GM19328 (cell line): Measurements from ENCODE around the gene ASTN2.

Source experiments
- ATAC-seq: cut with Tn5 transposase; IDR thresholded peaks from one replicate; pipeline ENCODE4 v1.9.1; 2021; ENCODE audit warnings: mild to moderate bottlenecking, moderate library complexity; ENCODE audit not compliant: unreplicated experiment

Gene ASTN2

DNA sequence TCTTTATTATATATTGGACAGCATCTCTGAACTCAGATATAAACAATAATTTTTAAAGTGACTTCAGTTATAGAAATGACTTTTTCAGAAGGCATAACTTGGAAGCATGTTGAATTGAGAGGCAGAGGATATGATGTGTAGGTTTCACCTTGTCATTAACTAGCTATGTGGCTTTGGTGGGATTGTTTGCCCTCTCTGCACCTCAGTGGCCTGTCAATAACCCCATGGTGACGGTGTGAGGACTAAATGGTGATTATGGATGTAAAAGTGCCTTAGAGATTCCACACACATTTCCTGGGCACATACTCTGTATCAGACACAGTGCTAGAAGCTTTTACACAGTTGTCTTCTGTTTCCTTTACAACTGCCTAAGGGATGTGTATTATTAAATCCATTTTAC lies 962.6 kb downstream of the ASTN2 start:
- ATAC-seq, result no peak

DNA sequence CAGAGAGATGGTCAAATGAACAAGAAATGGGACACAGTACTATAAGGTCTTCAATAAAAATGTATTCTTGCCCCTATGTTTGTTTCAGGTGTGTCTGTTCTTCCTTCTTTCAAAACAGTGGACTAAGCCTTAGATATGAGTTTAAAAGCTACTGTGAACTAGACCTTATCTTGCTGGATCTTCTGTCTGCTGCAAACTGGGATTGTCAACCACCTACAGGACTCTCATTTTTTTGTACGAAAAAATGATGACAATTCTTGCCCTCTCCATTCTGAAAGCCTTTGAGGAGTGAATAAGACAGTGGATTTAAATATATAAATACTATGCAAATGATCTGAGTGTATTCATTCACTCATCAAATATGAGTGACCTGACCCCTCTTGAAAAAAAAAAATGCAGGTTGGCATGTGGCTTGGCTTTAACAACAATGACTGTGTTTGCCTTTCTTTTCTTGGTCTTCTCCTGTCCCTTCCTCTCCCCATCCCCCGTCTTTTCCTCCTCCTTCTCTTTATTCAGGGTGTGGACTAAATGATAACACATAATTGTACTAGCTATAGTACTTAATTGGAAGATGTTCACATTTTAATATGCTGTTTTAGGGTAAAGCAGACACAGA lies 963.2 kb downstream of the ASTN2 start:
- no peak for ATAC-seq

DNA sequence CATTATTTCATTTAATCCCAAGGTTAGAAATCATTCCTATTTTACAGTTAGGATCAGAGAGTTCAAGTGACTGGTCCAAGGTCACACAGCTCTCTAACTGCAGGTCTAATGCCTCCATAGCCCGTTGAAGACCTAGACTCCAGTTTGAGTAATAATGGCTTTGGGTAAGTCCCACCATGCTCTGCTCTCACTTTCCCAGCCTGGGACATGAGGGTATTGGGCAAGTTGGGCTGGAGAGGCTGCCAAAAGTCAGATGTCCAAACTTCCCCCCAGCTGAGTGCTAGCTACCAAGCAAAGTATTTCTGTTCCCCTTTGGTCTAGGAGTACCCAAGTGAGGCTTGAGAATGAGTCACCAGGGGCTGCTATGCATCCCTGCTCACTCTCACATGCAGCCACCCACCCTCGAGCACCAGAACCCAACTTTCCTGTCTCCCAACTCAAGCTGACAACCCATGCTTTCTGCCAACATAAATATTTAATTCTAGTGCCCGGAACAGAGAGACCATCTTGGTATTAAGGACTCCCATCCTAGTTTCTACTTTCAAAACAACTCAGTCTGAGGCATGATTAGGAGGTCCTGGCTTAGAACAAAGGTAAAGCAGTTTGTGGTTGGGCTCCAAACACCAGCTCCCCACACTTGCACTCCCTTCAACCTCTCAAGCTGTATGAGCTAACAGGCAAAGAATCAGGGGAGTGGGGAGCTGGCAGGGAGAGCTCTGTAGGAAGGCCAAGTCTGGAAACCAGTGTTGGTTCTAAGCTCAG lies 964.3 kb downstream of the ASTN2 start:
- no peak for ATAC-seq

DNA sequence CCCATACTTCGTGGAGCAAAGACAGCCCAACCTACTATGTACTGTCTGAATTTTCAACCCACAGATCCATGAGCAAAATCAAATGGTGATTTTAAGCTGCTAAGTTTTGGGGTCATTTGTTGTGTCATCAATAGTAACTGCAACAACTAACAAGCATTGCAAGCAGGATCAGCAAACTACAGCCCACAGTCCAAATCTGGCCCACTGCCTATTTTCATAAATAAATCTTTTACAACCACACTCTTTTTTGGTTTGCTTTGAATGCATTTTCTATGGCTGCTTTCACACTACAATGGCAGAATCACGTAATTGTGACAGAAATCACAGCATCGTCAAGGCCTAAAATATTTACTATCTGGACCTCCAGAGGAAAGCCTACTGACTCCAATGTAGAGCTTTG lies 964.9 kb downstream of the ASTN2 start:
- ATAC-seq, result no peak

DNA sequence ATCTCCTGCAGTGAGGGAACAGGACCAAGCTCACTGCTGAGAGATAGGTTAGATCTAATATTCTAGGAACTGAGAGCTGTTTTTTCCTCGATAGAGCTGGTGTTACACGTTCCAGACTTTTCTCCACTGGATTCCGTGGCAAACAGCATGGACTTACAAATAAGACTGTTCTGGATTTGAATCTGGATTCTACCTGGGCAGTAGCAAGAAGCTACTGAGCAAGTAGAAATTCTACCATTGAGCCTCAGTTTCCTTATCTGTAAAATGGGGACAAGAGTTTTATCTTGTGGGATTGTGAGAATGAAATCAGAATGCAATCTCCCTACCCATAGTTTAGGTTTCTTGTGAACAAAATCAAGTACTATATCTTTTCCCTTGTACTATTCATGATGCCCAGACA lies 966.4 kb downstream of the ASTN2 start:
- ATAC-seq, result no peak

DNA sequence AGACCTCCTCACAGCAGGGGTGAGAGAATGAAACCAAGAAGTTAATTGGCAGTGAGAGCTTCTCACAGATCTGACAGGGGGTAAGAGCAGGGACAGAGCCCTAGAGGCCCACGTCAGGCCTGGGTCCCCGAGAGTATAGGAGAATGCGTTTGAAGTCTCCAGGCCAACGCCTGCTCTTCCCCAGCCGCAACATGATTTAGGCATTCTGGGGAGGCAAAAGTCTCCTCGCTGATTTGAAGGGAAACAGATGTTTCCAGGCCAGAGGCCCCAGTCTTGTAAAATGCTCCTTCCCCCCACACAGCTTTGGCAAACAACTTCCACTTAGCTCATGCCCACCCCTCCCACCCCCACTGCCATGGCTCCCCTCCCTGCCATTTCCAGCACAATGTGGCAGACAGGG lies 966.9 kb downstream of the ASTN2 start:
- no peak for ATAC-seq

DNA sequence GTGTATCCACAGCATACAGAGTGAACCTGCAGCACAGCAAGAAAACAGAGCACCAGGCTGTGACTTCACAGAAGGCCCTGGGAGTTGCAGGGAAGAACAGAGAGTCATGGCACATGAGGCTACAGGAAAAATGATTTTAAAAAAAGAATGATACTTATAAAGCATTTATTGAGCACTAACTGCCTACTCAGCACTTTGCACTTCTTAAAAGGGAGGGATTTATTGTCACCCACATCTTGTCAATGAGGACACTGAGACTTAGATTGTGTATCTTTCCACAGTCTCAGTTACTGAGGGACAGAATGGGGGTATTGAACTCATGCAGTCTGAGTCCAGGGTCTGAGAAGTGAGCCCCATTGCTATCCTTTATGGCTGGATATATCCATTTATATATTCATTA lies 972.3 kb downstream of the ASTN2 start:
- ATAC-seq, result no peak

DNA sequence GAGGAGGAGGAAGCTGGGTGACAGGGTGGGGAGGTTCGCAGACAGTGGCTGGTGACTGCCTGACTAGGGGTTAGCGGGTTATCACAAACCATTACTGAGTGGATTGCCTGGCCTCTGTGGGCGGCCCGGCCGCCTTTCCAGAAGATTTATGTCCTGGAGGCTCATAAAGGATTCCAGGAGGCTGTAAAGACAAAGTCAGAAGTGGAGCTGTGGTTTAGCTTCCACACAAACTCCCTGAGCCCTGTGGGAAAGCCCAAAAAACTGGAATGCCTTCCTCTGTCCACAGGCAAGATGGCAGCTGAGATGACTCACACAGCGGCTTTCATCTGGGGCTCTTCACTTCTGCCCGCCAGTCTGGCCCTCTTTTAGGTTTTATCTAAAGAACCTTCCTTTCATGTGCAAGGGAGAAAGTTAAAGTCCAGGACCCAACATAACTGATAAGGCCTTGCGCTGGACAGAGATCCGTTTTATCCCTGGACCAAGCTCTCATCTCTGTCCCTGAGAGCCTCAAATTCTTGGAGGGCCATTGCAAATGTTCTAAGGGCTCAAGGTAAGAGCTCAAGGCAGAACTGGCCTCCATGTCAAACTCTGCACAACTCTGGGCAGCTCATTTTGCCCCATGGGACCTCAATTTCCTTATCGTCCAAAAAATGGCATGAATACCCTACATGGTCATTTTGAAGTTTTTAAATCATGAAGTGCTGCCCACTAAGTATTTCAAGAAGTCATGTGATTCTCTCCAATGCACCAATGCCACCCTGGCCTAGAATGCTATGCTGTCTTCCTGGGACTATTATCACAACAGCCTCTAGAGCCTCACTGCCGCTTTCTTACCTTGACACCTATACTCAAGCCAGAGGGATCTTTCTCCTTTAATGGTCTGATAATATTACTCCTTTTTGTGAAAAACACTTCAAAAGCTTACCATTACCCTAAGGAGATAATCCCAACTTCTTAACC lies 977.2 kb downstream of the ASTN2 start:
- ATAC-seq, result no peak

DNA sequence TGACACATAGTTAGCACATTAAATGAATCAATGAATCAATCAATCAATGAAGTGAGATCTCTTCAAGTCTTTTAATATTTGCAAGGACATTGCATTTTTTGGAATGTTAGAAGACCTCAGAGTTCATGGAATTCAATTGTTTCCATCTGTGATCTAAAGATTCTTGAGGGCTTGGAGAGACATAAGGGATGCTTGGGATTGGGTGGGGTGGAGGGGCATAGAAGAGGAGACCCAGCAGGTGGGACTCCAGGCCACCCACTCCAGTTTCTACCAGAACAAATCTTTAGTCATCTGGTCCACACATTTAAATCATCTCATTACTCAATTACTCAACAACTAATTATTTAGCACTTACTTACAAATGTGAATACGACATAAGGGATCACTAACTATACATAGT lies 978.7 kb downstream of the ASTN2 start:
- ATAC-seq, result no peak

DNA sequence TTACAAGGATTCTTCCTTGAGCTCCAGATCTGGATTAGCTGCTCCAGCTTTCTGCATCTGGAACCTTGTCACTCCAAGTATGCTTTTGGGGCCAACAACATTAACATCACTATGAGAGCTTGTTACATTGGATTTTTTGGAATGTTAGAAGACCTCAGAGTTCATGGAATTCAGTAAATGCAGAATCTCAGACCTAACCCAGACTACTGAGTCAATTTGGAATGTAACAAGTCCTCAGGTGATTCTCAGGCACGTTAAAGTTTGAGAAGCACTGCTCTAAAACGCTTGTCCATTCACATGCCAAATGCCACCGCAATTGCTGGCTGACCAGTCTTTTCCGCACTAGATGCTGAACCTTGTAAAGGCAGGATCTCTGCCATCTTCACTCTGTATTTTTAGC lies 979.2 kb downstream of the ASTN2 start:
- no peak for ATAC-seq

DNA sequence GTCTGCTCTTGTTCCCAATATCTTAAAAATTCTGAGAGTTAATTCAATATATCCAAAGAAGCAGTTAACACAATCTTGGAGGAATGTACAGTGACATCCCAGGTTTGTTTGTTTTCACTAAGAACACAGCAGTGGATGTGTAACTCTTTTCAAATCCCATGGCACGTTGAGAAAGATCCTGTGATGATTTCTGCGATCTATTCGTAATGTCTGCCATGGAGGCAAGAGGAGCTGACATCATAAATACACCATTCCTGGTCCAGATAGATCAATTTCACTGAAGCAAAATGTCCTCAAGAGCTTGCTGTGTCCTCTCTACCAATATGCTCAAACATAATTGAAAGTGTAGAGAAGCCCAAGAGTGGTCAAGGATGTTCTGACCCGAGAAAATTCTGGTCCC lies 980.5 kb downstream of the ASTN2 start:
- no peak for ATAC-seq

DNA sequence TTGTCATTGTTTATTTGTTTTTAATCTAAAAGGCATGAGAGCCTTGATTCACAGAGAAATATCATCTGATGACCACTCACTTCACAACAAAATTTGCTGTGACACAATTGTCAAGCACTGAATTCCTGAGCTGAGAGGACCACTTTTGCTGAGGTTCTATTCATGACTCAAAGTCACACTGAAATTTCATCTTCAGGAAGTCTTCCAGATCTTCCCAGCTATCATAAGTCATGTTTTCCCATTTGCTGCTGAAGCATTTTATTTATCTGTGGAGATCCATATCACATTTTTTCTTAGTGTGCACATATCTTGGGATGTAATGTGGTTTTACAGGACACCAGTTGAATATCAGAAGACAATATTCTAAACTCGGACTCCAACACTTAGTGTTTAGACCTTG lies 982.8 kb downstream of the ASTN2 start:
- no peak for ATAC-seq

DNA sequence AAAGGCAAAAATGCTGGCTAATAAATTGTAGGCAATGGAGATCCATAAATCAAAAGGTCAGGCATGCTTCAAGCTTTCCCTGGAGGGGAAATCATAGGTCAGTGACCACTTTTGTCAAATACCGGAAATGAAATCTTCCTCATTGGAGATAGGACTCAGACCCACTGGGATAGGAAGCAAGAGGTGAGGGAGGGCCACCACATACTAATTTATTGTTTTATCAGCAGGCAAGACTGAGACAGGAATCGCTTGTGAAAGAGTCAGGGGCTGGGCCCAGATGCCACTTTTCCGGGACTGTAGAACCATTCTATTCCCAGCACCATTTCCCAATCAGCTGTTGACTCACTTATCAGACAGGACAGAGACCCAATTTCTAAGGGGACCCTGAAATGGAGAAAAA lies 984.0 kb downstream of the ASTN2 start:
- ATAC-seq, result no peak

DNA sequence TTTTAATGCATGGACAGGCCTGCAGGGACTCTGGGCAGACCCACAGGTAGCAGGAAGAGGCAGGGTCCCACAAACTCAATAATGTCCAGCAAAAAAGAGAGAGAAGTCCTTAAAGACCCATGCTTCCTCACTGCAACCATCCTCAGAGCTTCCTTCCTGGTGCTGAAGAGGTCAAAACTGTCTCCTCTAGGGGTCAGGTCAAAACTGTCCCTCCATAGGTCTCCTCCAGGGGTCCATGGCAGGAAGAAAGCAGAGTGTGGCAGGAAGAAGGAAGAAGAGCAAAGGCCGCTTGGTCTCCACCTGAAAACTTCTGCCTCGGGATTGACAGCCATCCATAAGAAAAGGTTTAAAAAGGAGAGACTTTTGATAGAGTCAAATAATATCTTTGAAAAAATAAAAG lies 989.6 kb downstream of the ASTN2 start:
- ATAC-seq, result no peak

DNA sequence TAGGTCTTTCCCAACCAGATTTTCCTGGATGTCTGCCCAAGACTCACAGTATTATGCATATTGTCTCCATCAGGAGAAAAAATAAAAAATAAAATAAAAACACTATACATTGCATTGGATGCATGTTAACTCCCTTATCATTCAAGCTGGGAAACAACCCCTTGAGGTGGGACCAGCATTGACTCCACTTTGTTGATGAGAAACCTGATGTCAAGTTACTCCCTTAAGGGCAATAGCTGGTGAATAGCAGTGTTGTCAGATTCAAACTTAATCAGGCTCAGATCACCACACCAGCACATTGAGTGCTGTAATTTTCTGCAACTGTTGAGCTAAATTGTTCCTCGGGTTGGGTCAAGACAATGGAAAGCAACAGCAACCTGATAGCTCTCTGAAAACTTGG lies 991.7 kb downstream of the ASTN2 start:
- no peak for ATAC-seq

DNA sequence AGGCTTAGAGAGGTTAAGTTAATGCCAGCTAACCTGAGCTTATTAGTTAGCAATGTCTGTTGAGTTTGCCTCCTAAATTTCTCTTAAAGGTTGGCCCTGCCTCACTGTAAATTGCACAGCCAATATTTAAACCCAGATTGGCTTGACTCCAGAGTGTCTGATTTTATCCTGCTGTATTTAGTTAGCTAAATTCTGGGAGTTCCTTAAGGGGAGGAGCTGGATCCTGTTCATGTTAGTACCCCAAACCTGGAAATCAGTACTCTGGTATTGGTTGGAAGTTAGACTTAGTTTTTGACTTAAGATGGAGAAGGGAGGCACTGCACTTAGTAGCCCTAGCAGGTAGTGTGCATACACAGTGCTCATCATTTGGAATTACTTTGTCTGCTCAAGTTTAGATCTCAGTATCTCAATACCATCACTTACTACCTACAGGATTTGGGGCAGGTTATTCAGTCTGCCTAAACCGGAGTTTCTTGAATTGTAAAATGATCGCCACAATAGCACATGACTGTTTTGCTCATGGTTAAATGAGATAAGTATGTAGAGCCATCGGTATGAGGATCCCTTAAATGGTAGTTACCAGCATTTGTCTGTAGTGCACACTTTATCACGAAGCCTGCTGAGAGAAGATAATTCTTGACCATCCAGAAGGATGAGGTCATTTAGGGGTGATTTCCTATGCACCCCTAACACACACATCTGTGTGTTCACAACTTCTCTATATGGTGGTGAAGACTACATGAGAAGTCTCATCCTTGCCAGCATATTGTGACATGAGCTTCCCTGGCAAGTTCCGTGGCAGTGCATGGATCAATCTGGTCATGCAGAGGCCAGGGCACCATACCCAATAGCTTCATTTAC lies 992.5 kb downstream of the ASTN2 start:
- no peak for ATAC-seq

DNA sequence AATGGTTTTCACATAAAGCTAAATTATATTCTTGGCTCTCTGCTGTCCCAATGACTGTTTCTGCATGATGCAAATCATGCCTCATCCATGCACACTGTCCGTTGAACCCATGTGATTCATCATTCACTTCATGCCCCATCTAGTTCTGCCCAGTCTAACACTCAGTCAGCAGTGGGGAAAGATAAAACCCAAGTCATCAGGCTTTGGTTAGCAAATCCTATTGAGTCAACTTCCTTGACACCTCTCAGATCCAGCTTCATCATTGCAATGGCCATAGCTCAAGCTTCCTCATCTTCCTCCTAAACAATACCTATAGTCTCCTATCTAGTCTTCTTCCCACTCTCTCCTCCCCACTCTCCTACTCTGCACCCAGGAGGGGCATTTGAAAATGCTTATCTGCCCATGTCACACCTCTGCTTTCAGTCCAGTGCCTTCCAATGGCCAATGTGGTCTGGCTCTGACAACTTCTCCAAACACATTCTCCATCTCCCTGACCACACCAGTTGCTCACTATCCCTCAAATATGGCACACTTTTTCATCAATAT lies 993.8 kb downstream of the ASTN2 start:
- ATAC-seq, result no peak

DNA sequence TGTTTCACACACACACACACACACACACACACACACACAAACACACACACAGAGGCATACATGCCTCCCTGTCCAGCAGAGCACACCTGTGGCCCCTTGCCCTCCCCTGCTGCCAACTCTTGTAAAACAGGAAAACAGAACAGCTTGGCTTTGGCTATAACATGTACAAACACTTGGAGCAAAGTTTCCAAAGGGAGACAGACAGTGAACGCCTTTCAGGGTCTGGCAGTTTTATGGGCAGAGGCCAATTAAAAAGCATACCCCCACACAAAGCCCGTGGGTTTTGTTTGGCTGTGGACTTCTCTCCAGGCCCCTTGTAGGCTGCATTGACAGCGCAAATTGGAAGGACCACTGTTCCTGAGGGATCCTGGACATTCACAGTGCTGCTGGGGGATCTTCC lies 995.7 kb downstream of the ASTN2 start:
- no peak for ATAC-seq

DNA sequence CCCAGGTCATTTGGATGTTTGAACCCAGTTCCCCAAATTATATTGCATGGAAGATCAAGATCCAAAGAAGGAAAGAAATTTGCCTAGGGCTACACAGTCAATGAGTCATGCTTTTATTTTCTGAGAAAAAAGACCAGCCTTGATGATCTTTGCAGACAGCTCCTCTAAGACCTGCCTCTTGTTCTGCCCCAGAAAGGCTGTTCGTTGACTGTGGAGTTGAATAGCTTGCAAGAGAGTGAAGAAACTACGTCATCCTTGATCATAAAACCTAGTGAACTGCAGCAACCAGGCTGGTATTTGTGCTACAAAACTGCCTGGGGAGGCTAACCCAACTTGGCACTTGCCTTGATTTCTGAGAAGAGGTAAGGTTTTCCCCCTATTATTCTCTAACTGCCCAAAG lies 997.4 kb downstream of the ASTN2 start:
- ATAC-seq, result no peak

DNA sequence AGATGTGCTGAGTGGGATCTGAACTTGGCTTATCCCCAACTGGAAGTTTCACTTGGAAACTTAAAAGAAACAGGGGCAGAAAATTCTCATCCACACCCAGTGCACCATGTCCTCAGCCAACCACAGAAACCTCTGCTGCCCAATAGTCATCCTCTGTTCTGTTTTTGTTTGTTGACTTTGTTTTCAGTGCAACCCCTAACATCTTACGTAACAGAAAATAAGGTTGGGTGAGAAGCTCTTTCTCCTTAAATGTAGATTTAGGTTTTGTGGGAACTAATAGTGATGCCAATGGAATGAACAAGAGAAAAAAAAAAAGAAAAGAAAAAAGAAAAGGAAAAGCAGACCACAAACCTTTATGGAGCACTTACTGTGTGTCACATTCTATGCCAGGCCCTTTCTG lies 998.4 kb downstream of the ASTN2 start:
- ATAC-seq, result no peak

DNA sequence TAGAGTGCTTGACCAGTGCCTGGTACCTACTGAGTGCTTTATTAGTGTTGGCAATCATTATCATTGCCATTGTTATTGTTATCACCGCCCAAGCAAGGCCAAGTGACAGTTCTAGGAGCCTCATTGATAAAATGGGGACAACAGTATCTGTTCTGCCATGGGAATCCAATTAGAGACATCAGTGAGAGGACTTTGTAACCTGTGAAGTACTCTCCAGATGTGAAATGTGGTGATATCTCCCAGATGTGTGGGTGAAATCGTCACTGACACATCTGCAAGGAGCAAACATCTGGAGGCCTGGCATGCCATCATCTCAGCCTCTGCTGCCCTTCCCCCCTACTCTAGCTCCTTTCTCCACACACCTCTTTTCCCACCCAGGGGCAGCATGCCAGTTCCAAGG lies 1000.5 kb downstream of the ASTN2 start:
- ATAC-seq, result no peak
